ENCODE data around the gene ZFP2.
"Not testable (repeated sequence)": the region's sequence is repeated elsewhere in the genome, so short reads cannot be mapped to it uniquely, and the experiment has no call there.

Gene ZFP2

DNA sequence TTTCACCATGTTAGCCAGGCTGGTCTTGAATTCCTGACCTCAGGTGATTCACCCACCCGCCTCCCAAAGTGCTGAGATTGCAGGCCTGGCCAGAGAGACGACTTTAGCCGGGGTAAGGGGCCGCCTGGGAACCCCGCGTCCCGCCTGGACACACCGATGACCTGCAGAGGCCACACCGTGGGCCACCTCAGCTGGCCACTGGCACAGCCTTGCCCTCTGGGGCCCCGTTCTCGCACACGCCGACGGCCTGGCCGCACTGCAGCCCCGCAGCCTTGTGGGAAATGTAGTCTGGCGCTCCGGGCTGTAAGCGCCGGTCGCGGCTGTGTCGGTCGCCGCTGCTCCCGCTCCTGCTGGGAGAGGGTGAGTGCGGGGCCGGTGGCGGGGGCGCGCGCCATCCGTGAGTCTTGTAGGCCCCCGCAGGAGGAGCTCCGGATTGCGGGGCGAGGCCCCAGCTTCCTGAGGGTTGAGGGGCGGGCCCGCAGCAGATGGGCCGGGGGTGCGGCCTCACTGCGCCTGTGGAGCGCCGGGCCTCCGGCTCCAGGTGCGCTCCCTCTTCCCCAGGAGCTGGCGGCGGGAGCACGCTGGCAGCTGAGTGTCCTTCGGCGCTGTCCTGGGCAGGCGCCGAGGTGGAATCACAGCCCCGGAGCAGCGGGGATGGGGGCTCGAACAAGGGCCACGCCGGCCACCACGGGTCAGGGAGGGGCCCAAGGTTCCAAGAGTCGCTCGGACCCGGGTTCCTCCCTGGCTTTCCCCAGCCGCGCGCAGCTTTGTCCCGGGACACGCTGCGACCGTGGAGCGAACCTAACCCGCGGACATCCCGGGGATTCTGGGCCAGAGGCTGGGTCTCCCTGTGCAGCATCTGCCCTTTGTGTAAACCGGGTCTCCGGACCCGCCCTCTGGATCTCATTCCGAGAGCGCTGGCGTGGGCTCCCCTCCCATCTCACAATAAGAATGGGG lies at the start of gene ZFP2:
Gene ZFP2, plus strand, starts transcription at position 299 of the 957 bp plus-strand sequence. CDS start 35,401 bp downstream, outside the sequence.
- Histone ChIP-seq H3K36me3 (ENCODE audit: insufficient read depth, low read length) (no peaks in the 10 kb centered on the region), H3K4me3 (ENCODE audit: low read length) (peak within 1 kb of the TSS; percentile 68), H3K27me3 (ENCODE audit: insufficient read depth, low read length) (no peaks in the 10 kb centered on the region), H3K9me3 (ENCODE audit: low read length) (peaks cover 16% of the 10 kb centered on the region), H3K4me1 (ENCODE audit: insufficient read depth, low read length) (no peaks in the 10 kb centered on the region), H2AFZ (ENCODE audit: low read depth, low read length) (peak within 1 kb of the TSS; percentile 86)

DNA sequence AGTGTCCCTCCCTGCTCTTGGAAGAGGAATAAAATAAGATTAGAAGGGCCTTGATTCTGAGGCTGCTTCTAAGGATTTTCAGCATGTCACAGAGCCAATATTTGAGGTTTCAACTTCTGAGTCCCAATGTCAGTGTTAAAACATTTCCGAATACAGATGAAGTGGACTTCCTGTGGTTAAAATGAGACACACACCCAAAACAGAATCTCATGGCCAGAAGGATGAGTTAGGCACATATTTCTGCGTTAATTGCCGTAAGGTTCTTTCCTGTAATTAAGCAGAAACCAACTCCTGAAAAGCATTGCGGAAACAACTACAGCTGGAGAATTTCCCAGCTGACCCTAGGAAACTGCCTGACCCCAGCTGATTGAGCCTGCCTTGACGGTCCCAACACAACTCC lies 46.4 kb upstream of the ZFP2 start:
- H3K9me3 ChIP-seq (ENCODE audit: low read length) = no peaks in the 10 kb centered on the region
- H2AFZ ChIP-seq (ENCODE audit: low read depth, low read length) = no peak overlapping the region
- no peaks in the 10 kb centered on the region for H3K27me3 ChIP-seq (ENCODE audit: insufficient read depth, low read length)
- H3K36me3 ChIP-seq (ENCODE audit: insufficient read depth, low read length) = no peaks in the 10 kb centered on the region
- H3K4me3 ChIP-seq (ENCODE audit: low read length) = no peak overlapping the region
- H3K4me1 ChIP-seq (ENCODE audit: insufficient read depth, low read length) = no peaks in the 10 kb centered on the region

DNA sequence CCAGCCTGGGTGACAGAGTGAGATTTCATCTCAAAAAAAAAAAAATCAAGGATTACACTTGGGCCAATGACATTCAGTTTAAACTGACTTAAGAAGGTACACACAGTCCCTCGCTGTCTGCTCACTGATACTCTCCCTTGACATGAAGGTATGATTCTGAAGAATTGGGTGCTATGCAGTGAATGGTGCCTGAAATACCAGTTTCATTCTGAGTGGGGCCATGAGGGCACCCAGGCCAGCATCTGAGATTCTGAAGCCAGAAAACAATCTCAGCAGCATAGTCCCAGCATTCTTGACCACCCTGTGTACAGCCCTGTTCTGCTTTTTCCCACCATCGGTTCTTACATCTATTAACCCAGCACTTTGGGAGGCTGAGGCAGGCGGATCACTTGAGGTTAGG lies 43.8 kb upstream of the ZFP2 start:
- no peak overlapping the region for H2AFZ ChIP-seq (ENCODE audit: low read depth, low read length)
- H3K27me3 ChIP-seq (ENCODE audit: insufficient read depth, low read length) = no peaks in the 10 kb centered on the region
- H3K4me3 ChIP-seq (ENCODE audit: low read length) = no peak overlapping the region
- H3K4me1 ChIP-seq (ENCODE audit: insufficient read depth, low read length) = no peaks in the 10 kb centered on the region
- no peaks in the 10 kb centered on the region for H3K9me3 ChIP-seq (ENCODE audit: low read length)
- no peaks in the 10 kb centered on the region for H3K36me3 ChIP-seq (ENCODE audit: insufficient read depth, low read length)

DNA sequence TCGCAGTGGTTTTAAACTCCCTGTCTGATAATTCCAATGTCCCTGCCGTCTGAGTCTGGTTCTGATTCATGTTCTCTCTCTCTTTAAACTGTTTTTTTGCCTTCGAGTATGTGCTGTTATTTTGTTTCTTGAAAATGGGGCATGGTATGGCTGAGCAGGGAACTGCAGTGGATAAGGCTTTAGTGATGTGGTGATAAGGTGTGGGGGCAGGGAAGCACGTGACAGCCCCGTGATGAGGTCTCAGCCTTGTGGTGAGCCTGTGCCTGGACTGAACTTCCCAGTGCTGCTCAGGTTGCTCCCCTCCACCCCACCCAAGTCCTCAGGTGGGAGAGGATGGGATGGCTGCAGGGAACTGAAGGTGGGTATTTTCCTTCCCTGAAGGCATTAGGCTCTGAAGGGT lies 41.4 kb upstream of the ZFP2 start:
- Histone ChIP-seq H3K36me3 (ENCODE audit: insufficient read depth, low read length) (no peaks in the 10 kb centered on the region), H3K9me3 (ENCODE audit: low read length) (peaks cover 2% of the 10 kb centered on the region), H3K4me1 (ENCODE audit: insufficient read depth, low read length) (no peaks in the 10 kb centered on the region), H3K4me3 (ENCODE audit: low read length) (no peak overlapping the region), H2AFZ (ENCODE audit: low read depth, low read length) (no peak overlapping the region), H3K27me3 (ENCODE audit: insufficient read depth, low read length) (no peaks in the 10 kb centered on the region)

DNA sequence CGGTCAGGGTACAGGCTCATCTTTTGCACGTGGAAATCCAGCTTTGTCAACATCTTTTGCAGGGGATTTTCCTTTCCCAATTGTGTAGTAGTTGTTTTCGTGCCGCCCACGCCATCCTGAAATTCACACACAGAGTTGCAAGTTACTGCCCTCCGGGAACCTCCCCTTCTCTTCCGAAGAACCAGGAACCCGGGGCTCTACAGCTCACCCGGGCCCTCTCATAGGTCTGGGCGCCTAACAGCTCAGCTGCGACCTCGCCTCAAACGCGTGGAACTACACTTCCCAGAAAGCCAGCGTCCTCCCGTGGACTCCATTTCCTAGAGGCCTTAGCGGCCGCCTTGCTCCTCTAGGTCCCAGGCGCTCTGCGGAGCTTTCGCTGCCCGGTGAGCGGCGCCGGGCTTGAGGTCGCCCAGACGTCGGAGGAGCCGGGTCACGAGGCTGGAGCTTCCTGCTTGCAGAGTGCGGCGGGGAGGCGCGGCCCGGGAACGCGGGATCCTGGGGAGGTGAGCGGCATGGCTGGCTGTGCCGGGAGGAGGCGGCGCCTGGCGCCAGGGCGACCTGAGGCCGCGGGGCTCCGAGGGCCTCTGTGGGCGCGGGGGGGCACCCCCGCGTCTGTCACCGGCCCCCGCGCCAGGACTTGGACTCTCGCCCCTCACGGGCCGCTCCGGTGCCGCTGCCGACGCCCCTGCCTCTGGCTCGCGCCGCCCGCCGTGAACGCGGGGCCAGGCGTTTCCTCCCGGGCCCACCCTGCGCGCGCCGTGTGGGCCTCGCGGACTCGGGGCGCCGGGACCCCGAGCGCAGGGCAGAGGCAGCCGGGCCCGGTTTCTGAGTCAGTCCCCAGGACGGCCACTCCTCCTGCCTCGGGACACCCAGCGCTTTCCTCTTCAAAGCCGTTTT lies 35.8 kb upstream of the ZFP2 start, which contains the start of gene ZNF354B:
Gene ZNF354B, plus strand, starts transcription at position 329 of the 897 bp plus-strand sequence. CDS start 1,095 bp downstream, outside the sequence.
- H3K4me3 ChIP-seq (ENCODE audit: low read length) = peak within 1 kb of the TSS; percentile 60
- peak within 1 kb of the TSS; percentile 64 for H2AFZ ChIP-seq (ENCODE audit: low read depth, low read length)
- H3K36me3 ChIP-seq (ENCODE audit: insufficient read depth, low read length) = peaks cover 27% of the 10 kb centered on the region
- no peaks in the 10 kb centered on the region for H3K4me1 ChIP-seq (ENCODE audit: insufficient read depth, low read length)
- peaks cover 23% of the 10 kb centered on the region for H3K9me3 ChIP-seq (ENCODE audit: low read length)
- no peaks in the 10 kb centered on the region for H3K27me3 ChIP-seq (ENCODE audit: insufficient read depth, low read length)

DNA sequence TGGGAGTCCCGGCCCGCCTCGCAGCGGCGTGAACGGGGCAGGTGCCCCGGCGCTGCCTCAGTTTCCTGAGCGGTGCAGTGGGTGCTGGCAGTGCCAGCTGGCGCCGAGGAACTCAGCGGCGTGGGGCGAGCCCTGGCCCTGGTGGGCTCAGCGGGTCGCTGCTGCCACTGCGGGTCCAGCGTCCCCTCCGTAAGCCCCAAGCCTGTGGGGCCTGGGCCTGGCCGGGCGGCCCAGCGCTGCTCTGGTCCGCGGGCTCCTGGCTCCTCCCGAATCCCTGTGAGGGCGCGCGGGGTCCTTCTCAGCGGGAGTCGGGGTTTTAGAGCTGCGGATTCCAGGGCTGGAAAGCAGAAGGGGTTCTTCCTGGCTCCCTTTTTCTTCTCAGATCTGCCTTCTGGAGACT lies 35.1 kb upstream of the ZFP2 start:
- peaks cover 23% of the 10 kb centered on the region for H3K9me3 ChIP-seq (ENCODE audit: low read length)

DNA sequence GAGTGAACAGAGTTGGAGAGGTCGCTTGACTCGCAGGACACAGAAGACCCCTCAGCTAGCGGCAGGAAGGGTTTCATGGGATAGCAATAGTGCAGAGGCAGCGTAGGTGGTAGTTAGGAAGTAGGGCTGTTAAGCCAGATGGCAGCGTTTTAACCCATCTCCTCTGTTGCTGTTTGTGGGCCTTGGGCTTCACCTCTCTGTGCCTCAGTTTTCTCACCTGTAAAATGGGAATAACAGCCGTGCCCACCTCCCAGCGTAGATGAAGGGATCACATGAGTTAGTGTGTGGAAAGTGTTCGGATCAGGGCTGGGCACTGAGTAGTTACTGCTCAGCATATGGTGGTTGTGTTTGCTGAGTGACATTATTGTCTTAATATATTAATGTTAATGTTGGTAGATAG lies 34.1 kb upstream of the ZFP2 start:
- peaks cover 42% of the 10 kb centered on the region for H3K36me3 ChIP-seq (ENCODE audit: insufficient read depth, low read length)
- H3K4me3 ChIP-seq (ENCODE audit: low read length) = no peak overlapping the region
- H3K9me3 ChIP-seq (ENCODE audit: low read length) = peaks cover 31% of the 10 kb centered on the region
- H3K4me1 ChIP-seq (ENCODE audit: insufficient read depth, low read length) = no peaks in the 10 kb centered on the region
- no peaks in the 10 kb centered on the region for H3K27me3 ChIP-seq (ENCODE audit: insufficient read depth, low read length)
- no peak overlapping the region for H2AFZ ChIP-seq (ENCODE audit: low read depth, low read length)

More for the DNA sequence above, 35.1 kb upstream of the ZFP2 start:
- peaks cover 32% of the 10 kb centered on the region for H3K36me3 ChIP-seq (ENCODE audit: insufficient read depth, low read length)
- H3K27me3 ChIP-seq (ENCODE audit: insufficient read depth, low read length); H3K4me1 ChIP-seq (ENCODE audit: insufficient read depth, low read length): not testable (repeated sequence)
- peak overlapping the region; percentile 60 for H3K4me3 ChIP-seq (ENCODE audit: low read length)
- peak overlapping the region; percentile 64 for H2AFZ ChIP-seq (ENCODE audit: low read depth, low read length)

DNA sequence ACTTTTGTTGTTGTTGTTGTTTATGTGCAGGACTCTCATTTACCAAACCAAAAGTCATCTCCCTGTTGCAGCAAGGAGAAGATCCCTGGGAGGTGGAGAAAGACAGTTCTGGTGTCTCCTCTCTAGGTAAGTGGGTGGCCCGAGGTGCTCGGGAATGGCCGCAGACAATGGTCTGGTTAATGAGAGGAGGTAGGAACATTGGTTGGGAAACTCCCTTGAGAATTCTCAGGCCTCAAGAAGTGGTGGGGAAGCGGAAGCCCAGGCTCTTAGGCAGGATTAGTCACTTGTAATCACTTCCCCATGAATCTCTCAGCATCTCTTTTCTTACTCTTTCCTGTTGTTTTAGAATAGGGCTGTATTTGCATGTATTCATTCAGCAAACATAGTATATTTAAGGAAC lies 28.8 kb upstream of the ZFP2 start:
- Histone ChIP-seq H3K4me1 (ENCODE audit: insufficient read depth, low read length) (no peaks in the 10 kb centered on the region), H3K4me3 (ENCODE audit: low read length) (no peak overlapping the region), H3K9me3 (ENCODE audit: low read length) (peaks cover 57% of the 10 kb centered on the region), H2AFZ (ENCODE audit: low read depth, low read length) (no peak overlapping the region), H3K36me3 (ENCODE audit: insufficient read depth, low read length) (peaks cover 77% of the 10 kb centered on the region), H3K27me3 (ENCODE audit: insufficient read depth, low read length) (no peaks in the 10 kb centered on the region)

DNA sequence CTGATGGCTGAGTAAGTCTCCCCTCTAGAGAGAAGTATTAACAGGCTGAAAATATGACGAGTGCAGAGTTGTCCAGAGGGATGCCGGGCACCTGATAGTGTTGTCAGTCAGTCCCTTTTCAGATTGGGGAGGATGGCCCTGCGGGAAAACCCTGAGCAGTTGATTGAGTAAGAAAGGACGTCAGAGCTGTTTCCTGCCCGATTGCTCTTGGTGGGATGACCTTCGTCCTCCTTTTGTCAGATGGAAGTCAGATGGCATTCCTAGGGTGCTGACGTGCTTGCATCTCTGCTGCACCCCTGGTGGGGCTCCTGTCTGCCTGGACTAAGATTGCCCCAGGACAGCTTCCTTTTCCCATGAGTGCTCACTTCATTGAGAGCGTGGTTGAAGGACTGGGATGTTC lies 26.1 kb upstream of the ZFP2 start:
- H3K9me3 ChIP-seq (ENCODE audit: low read length) = peaks cover 58% of the 10 kb centered on the region
- H3K36me3 ChIP-seq (ENCODE audit: insufficient read depth, low read length) = peaks cover 67% of the 10 kb centered on the region

DNA sequence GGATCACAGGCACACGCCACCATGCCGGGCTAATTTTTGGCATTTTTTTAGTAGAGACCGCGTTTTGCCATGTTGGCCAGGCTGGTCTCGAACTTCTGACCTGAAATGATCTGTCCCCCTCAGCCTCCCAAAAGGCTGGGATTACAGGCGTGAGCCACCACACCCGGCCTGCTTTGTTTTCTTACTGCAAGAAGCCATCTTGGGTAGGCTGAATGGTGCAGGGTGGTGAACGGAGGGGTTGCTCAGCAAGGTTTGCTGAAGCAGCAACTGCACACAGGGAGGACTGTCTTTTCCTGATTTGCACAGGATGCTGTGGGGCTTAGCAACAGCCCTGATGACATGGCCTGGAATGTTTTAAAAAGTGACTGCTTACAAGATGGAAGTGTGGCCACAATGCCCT lies 25.3 kb upstream of the ZFP2 start:
- Histone ChIP-seq H3K4me3 (ENCODE audit: low read length) (no peak overlapping the region), H3K36me3 (ENCODE audit: insufficient read depth, low read length) (peaks cover 71% of the 10 kb centered on the region), H3K4me1 (ENCODE audit: insufficient read depth, low read length) (no peaks in the 10 kb centered on the region), H2AFZ (ENCODE audit: low read depth, low read length) (no peak overlapping the region), H3K27me3 (ENCODE audit: insufficient read depth, low read length) (no peaks in the 10 kb centered on the region), H3K9me3 (ENCODE audit: low read length) (peaks cover 67% of the 10 kb centered on the region)

More for the DNA sequence above, 26.1 kb upstream of the ZFP2 start:
- Histone ChIP-seq H3K4me1 (ENCODE audit: insufficient read depth, low read length) (no peaks in the 10 kb centered on the region), H2AFZ (ENCODE audit: low read depth, low read length) (no peak overlapping the region), H3K4me3 (ENCODE audit: low read length) (no peak overlapping the region), H3K27me3 (ENCODE audit: insufficient read depth, low read length) (no peaks in the 10 kb centered on the region)

DNA sequence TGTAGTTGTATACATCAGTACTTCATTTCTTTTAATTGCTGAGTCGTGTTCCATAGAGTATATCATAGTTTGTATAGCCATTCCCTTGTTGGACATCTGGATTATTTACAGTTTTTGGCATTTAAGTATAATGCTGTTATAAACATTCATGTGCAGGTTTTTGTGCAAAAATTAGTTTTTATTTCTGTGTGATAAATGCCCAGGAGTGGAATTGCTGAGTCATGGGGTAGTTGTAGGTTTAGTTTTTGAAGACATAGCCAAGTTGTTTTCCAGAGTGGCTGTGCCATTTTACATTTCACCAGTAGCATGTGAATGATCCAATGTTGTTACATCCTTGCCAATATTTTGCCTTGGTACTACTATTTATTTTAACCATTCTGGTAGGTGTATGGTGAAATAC lies 23.4 kb upstream of the ZFP2 start:
- H3K9me3 ChIP-seq (ENCODE audit: low read length) = peaks cover 71% of the 10 kb centered on the region
- H2AFZ ChIP-seq (ENCODE audit: low read depth, low read length) = no peak overlapping the region
- H3K27me3 ChIP-seq (ENCODE audit: insufficient read depth, low read length) = no peaks in the 10 kb centered on the region
- no peak overlapping the region for H3K4me3 ChIP-seq (ENCODE audit: low read length)
- peaks cover 66% of the 10 kb centered on the region for H3K36me3 ChIP-seq (ENCODE audit: insufficient read depth, low read length)
- no peaks in the 10 kb centered on the region for H3K4me1 ChIP-seq (ENCODE audit: insufficient read depth, low read length)

DNA sequence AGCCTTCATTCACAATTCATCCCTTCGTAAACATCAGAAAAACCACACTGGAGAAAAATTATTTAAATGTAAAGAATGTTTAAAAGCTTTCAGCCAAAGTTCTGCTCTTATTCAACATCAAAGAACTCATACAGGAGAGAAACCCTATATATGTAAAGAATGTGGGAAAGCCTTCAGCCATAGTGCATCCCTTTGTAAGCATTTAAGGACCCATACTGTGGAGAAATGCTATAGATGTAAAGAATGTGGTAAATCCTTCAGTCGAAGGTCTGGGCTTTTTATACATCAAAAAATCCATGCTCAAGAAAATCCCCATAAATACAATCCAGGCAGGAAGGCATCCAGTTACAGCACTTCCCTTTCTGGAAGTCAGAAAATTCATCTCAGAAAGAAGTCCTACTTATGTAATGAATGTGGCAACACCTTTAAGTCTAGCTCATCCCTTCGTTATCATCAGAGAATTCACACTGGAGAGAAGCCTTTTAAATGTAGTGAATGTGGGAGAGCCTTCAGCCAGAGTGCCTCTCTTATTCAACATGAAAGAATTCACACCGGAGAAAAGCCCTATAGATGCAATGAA lies 12.5 kb upstream of the ZFP2 start:
- H3K9me3 ChIP-seq (ENCODE audit: low read length) = peaks cover 66% of the 10 kb centered on the region
- peaks cover 56% of the 10 kb centered on the region for H3K36me3 ChIP-seq (ENCODE audit: insufficient read depth, low read length)
- not testable (repeated sequence) for H3K4me3 ChIP-seq (ENCODE audit: low read length)

More for the DNA sequence above, 12.5 kb upstream of the ZFP2 start:
- H3K27me3 ChIP-seq (ENCODE audit: insufficient read depth, low read length); H2AFZ ChIP-seq (ENCODE audit: low read depth, low read length); H3K4me1 ChIP-seq (ENCODE audit: insufficient read depth, low read length): not testable (repeated sequence)

Measured in neuron (in vitro differentiated cells).